ENCODE data around the gene VSTM2L.

The VSTM2L gene

GRCh38 chr20:37879843-37880242 is 23.1 kb upstream of the VSTM2L start:
- no peak for TF ChIP-seq CTCF (conservative IDR thresholded peaks at IDR 0.05; ENCODE audit: low read depth, low read length)
- DNase-seq (ENCODE audit: low read depth), result no peak

DNA sequence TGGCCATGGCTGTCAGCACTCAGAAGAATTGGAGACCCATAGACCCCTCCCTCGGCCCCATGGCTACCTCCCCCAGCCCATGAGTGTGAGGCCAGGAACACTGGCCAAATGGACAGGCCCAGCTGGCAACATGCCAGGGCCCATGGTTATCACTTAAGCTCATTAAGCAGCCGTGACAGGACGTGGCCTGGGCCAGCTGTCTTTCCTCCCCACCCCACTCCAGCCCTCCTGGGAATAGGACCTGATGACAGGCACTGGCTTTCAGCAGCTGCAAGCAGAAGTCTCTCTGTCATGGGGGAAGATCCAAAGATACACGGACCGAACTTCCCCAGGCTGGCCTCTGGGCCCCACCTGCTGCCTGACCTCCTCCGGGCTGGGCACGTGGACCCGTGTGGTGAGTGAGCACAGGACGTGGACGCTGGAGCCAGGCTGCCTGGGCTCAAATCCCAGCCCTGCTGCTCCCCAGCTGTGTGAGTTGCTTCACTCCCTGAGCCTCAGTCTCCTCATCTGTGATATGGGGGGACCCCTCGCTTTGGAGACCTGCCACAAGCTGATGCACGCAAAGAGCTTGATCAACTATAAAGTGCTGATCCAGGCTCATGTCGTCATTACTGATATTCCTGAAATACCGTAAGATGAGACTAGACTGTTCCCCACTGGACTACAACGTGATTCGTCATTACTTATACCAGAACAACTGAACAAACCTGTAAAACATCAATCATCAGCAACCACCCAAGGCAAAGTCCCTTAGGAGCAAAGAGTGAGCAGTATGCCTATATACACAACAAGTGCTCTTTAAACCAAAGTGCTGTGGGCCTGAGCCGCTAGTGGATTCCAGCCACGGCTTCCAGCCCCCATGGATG is 22.0 kb upstream of the VSTM2L start:
- no peak for TF ChIP-seq CTCF (conservative IDR thresholded peaks at IDR 0.05; ENCODE audit: low read depth, low read length)
- H3K4me3 ChIP-seq (ENCODE audit: low read depth, low read length), result no peak overlapping the region
- DNase-seq (ENCODE audit: low read depth), result no peak

More at GRCh38 chr20:37879843-37880242, 23.1 kb upstream of the VSTM2L start:
- H3K4me3 ChIP-seq (ENCODE audit: low read depth, low read length), result no peak overlapping the region

DNA sequence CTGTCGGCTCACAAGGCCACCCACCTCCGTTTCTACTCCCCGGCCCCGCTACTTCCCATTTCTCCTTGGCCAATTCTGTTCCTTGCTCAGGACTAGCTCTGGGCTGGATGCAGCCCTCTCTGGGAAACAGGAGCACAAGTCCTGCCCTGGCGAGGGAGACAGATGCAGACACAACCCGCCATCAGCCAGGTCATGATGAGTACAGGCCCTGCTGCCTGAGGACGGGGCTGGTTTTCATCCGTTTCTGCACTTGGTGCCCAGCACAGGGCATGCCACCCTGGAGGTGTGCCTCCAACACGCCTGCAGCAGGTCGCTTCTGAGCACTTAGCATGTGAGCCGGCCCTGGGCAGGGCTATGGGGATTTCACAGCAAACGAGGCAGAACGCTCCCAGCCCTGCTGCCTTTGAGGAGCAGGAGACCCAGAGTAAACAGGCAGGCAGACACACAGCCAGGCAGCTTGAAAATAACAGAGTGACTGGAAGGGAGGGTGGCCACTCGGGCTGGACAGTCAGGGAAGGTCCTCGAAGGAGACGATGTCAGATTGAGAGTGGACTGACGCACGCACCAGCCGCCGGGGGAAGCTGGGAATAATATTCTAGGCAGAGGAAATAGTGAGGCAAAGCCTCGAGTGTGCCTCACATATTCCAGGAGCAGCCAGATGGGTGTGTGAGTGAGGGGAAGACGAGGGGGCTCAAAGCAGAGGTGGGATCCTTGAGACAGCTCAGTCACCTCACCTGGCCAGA is 21.2 kb upstream of the VSTM2L start:
- TF ChIP-seq CTCF (conservative IDR thresholded peaks at IDR 0.05; ENCODE audit: low read depth, low read length), result no peak
- no peak for DNase-seq (ENCODE audit: low read depth)
- H3K4me3 ChIP-seq (ENCODE audit: low read depth, low read length), result no peak overlapping the region

GRCh38 chr20:37882961-37883712 is 19.8 kb upstream of the VSTM2L start:
- no peak overlapping the region for H3K4me3 ChIP-seq (ENCODE audit: low read depth, low read length)
- no peak for TF ChIP-seq CTCF (conservative IDR thresholded peaks at IDR 0.05; ENCODE audit: low read depth, low read length)
- DNase-seq (ENCODE audit: low read depth), result no peak

DNA sequence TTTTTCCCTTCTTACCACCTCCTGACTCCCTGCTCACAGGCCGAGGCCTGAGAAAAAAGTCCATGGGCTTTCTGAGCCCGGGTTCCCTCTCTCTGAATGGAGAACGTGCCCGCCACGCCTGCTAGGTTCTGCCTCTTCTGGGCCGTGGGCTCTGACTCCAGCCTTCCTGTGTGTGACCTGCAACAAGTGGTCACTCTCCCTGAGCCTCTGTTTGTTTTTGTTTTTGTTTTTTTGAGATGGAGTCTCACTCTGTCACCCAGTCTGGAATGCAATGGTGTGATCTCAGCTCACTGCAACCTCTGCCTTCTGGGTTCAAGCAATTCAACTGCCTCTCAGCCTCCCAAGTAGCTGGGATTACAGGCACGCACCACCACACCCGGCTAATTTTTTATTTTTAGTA is 17.9 kb upstream of the VSTM2L start:
- H3K4me3 ChIP-seq (ENCODE audit: low read depth, low read length), result no peak overlapping the region
- DNase-seq (ENCODE audit: low read depth), result no peak
- no peak for TF ChIP-seq CTCF (conservative IDR thresholded peaks at IDR 0.05; ENCODE audit: low read depth, low read length)

DNA sequence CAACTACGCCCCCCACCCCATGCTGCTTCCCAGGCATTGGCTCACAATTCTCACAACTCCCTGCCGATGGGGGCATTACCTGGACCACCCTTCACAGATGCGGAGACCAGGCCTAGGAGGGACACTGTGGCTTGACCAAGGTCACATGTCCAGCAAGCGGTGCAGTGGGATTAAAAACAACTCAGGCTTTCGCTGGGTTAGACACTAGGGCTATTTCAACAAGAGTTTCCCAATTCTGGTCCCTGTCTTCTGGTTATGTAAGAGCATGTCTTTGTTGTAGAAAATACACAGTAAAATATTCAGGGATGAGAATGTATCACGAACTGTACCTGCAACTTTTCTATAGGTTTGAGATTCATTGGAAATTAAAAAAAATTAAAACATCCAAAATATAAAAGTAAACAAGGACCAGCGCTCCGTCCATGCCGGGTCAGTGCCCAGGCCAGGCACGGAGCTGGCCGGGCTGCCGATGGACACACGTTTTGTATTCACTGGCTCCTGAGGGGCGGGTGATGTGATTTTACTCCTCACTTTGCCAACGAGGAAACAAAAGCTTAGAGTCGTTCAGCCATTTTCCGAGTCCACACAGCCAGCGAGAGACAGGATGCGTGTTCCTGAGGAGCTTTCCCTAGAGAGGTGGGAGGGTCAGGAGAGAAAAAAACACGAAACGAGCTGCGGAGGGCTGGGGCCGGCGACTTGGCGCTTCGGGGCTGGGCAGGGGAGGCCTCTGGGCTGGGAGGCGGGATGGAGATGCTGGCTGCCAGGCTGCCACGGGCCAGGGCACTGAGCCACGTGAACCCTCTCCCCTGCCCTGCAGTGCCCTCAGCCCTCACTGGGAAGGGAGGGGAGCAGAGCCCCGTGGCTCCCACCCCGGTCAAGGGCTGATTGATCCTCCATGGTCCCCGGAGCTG is 17.1 kb upstream of the VSTM2L start:
- TF ChIP-seq CTCF (conservative IDR thresholded peaks at IDR 0.05; ENCODE audit: low read depth, low read length), result no peak
- no peak for DNase-seq (ENCODE audit: low read depth)
- no peak overlapping the region for H3K4me3 ChIP-seq (ENCODE audit: low read depth, low read length)
